Hepatocyte (in vitro differentiated cells): ENCODE results near the gene FER1L5.

Experiments
- EZH2phosphoT487 ChIP-seq: fragments of 200-600 bp; sonication (generic); IDR thresholded peaks from one replicate; pipeline ENCODE4 v1.6.1; 2018; ENCODE audit warnings: antibody characterized with exemption, mild to moderate bottlenecking, low read depth, moderate library complexity; ENCODE audit not compliant: unreplicated experiment, severe bottlenecking
- TF ChIP-seq, protein P1 (sequence below): fragments of 200-600 bp; sonication (generic); IDR thresholded peaks from 2 replicates; pipeline ENCODE4 v1.5.1; 2016; ENCODE audit warnings: antibody characterized with exemption, mild to moderate bottlenecking; ENCODE audit not compliant: poor library complexity

- TF ChIP-seq, protein P1, sequence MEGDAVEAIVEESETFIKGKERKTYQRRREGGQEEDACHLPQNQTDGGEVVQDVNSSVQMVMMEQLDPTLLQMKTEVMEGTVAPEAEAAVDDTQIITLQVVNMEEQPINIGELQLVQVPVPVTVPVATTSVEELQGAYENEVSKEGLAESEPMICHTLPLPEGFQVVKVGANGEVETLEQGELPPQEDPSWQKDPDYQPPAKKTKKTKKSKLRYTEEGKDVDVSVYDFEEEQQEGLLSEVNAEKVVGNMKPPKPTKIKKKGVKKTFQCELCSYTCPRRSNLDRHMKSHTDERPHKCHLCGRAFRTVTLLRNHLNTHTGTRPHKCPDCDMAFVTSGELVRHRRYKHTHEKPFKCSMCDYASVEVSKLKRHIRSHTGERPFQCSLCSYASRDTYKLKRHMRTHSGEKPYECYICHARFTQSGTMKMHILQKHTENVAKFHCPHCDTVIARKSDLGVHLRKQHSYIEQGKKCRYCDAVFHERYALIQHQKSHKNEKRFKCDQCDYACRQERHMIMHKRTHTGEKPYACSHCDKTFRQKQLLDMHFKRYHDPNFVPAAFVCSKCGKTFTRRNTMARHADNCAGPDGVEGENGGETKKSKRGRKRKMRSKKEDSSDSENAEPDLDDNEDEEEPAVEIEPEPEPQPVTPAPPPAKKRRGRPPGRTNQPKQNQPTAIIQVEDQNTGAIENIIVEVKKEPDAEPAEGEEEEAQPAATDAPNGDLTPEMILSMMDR: no peak
- no peak for TF ChIP-seq EZH2phosphoT487
These were observed 44.7 kb downstream of the FER1L5 start for GRCh38 chr2:96687266-96687665.
